Pancreas (tissue), 10 donors: ENCODE measurements around the gene CSH1. TPM values are rescaled to one million over a fixed set of nuclear protein-coding genes. Genes with fewer than 3 reads are reported as not detected.
"Not testable (repeated sequence)": the region's sequence is repeated elsewhere in the genome, so short reads cannot be mapped to it uniquely, and the experiment has no call there.

ENCODE experiments used
- ATAC-seq, 4 donors: fragments of 200-7000 bp; cut with Tn5 transposase; one replicate each; pipeline versions ENCODE4 v1.8.0 to v1.9.1; 2020; ENCODE audit warnings: mild to moderate bottlenecking in 4 of 4, moderate library complexity in 4 of 4
- DNase-seq, 6 donors: peaks; one replicate each; pipeline ENCODE4 v3.0.0-alpha.2; 2020
- FAIRE-seq: peaks from 2 replicates; lab custom pipeline; 2012; peaks lifted over from hg19 to GRCh38; lab: Jason Lieb, UNC
- H3K27ac ChIP-seq, 4 donors: fragments of 200-600 bp; sonication (generic); 1 replicate in 3 of 4; 2 replicates in 1 of 4; pipeline versions ENCODE4 v1.5.0 to v1.8.0; 2020
- H3K27me3 ChIP-seq, 4 donors: fragments of 200-600 bp; one replicate each; pipeline ENCODE4 v1.8.0; 2021
- H3K36me3 ChIP-seq, 3 donors: fragments of 200-600 bp; sonication (generic) in 1 of 3; one replicate each; pipeline versions ENCODE4 v1.5.0 to v1.8.0; 2020 to 2021
- H3K4me1 ChIP-seq, 3 donors: fragments of 200-600 bp; one replicate each; pipeline ENCODE4 v1.8.0; 2021
- H3K4me3 ChIP-seq, 4 donors: fragments of 200-600 bp; sonication (generic) in 2 of 4; one replicate each; pipeline versions ENCODE4 v1.5.0 to v1.8.0; 2020 to 2021
- H3K9me3 ChIP-seq, 4 donors: fragments of 200-600 bp; one replicate each; pipeline ENCODE4 v1.8.0; 2021
- CTCF ChIP-seq, 4 donors: fragments of 200-600 bp; sonication (generic) in 3 of 4; IDR thresholded peaks; one replicate each; pipeline versions ENCODE4 v1.5.0 to v1.8.0; 2021; ENCODE audit warnings: antibody characterized with exemption in 4 of 4
- WGBS, 2 donors: extraction: QIAGEN DNeasy Blood & Tissue Kit; methylation state at CpG; one replicate each; pipeline ENCODE4 v1.1.7; 2013; 5-methylcytosine and 5-hydroxymethylcytosine counted together
- intact Hi-C, 3 donors: fragments of 100-400 bp; cut with DNase I; formaldehyde crosslinking; loops; one replicate each; pipeline versions ENCODE4 v1.11.1 to v1.14.2; 2022
- polyA plus RNA-seq, 2 donors: library from polyadenylated mRNA; stranded (reverse); fragments of 200-250 nt; gene quantifications; one replicate each; pipeline ENCODE4 v1.2.3, GENCODE V29; 2013
- total RNA-seq, 6 donors: library from RNA; stranded (reverse); fragmentation: NEBNext Ultra II Directional in 4 of 6; extraction: Animal tissue kit (Norgen Biotek cat#: 25700) in 4 of 6; gene quantifications; one replicate each; pipeline versions ENCODE4 v1.2.1 to v1.2.4, GENCODE V29; 2021 to 2023
- donor health status: healthy with polysubstance abuse.
- donor health status: DM: no; HTN: no; CAD: no; lungs with moderate emphysema.
- donor health status: DM: no; HTN: no; CAD: no.
- donor health status: control.
- donor health status: control.
- donor health status: Bipolar disorder and iron deficiency.
- donor health status: DM: yes; HTN: yes; CAD: no.
- donor health status: DM: no; HTN: no; CAD: no.
- donor health status: DM: no; HTN: no; CAD: no.
- donor health status: DM: yes; HTN: yes; CAD: no.

CSH1 gene
- total and polyA plus RNA-seq, 8 donors = not detected

- ATAC-seq (no peak), FAIRE-seq (no peak), DNase-seq (no peak)
- Histone ChIP-seq H3K27me3 (no peaks in the 10 kb centered on the region), H3K27ac (no peak overlapping the region), H3K4me1 (no peaks in the 10 kb centered on the region), H3K9me3 (no peaks in the 10 kb centered on the region), H3K4me3 (no peak overlapping the region), H3K36me3 (no peaks in the 10 kb centered on the region)
- intact Hi-C loops = no loop called here
- no peak for TF ChIP-seq CTCF (IDR thresholded peaks at IDR 0.05)
- WGBS, 2 donors = 76 to 80% methylated on average over 12 of the region's 12 CpGs
These were observed 15.7 kb downstream of the CSH1 start for GRCh38 chr17:63880706-63881105.

DNA sequence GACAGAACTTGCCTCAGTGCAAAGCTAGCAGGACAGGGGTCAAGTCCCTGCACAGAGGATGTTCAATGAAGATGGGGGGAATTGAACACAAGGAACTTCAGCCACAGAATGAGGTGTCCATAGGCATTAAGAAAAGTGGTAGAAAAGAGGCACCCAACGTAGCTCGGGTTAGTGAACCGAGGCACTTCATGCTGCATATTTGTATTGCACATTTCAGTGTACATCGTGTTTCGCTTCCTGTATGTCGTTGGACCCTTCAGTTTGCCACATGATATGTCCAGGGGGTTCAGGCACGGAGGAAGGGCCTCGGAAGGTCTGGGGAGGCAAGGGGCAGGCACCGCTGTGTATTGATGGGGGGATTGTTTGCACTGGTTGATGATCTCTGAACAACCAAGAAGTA, 18.0 kb downstream of the CSH1 start:
- DNase-seq, ATAC-seq, FAIRE-seq, intact Hi-C loops, H3K36me3 ChIP-seq, H3K27me3 ChIP-seq, H3K9me3 ChIP-seq, H3K4me1 ChIP-seq, H3K27ac ChIP-seq, H3K4me3 ChIP-seq: not testable (repeated sequence)
- WGBS, 2 donors = 71 to 83% methylated on average over 9 of the region's 9 CpGs

GRCh38 chr17:63874693-63875092, 21.7 kb downstream of the CSH1 start:
- intact Hi-C loops, H3K4me1 ChIP-seq, H3K9me3 ChIP-seq, H3K27me3 ChIP-seq, H3K4me3 ChIP-seq, ATAC-seq, FAIRE-seq, H3K27ac ChIP-seq, DNase-seq, H3K36me3 ChIP-seq: not testable (repeated sequence)
- 82 to 86% methylated on average over 6 of the region's 6 CpGs for WGBS, 2 donors

DNA sequence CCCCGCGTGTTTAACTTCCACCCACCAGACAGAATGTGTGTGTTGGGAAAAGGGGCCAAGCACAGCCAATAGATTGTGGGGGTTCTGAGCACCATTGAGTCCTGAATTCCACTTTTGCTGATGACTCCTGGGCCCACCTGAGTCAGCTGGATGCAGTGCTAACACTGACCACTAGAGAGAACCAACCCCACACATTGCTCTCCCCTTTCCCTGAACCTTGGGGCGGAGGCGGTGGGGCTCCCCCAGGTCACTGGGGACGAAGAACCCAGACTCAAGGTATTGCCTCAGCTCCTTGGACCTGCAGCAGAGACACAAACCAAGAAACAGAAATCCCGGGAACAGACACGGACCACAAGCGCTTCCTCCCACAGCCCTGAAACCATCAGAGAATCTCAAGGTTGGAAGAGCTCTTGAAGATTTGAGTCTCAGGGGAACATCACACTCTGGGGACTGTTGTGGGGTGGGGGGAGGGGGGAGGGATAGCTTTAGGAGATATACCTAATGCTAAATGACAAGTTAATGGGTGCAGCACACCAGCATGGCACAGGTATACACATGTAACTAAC, 22.2 kb downstream of the CSH1 start:
- H3K27me3 ChIP-seq, DNase-seq, H3K36me3 ChIP-seq, FAIRE-seq, ATAC-seq, intact Hi-C loops, H3K9me3 ChIP-seq, H3K4me1 ChIP-seq, H3K27ac ChIP-seq, H3K4me3 ChIP-seq: not testable (repeated sequence)
- WGBS, 2 donors = 75% methylated on average over 6 to 7 of the region's 8 CpGs

- intact Hi-C loops, H3K4me3 ChIP-seq, H3K9me3 ChIP-seq, H3K36me3 ChIP-seq, H3K27me3 ChIP-seq, ATAC-seq, FAIRE-seq, H3K4me1 ChIP-seq, DNase-seq, H3K27ac ChIP-seq: not testable (repeated sequence)
- 67 to 80% methylated on average over 5 to 7 of the region's 7 CpGs for WGBS, 2 donors
These were observed 22.8 kb downstream of the CSH1 start, which contains the start of gene CSH2 for GRCh38 chr17:63873577-63873976. Gene CSH2 (minus strand): TSS chr17:63873677. CDS start chr17:63873614, 63 bp downstream.

DNA sequence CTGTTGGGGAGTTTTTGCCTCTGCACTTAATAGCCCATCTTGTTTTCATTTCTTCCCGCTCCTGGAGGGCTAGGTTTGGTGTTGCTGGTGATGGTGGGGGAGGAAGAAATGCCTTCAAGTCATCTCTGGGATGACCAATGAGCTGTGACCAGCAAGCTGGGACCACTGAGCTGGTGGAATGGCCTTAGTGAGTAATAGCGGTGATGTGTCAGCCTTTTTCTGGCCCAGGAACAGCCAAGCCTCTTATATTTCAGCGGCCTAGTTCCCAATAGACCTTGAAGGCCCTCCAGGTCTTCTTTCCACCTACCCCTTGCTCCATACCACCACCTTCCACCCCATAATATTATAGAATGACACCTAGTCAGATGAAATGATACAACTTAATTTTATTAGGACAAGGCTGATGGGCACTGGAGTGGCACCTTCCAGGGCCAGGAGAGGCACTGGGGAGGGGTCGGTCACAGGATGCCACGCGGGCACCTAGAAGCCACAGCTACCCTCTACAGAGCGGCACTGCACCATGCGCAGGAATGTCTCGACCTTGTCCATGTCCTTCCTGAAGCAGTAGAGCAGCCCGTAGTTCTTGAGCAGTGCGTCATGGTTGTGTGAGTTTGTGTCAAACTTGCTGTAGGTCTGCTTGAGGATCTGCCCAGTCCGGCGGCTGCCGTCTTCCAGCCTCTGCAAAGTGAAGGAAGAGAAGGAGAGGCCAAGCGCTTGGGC, 24.6 kb downstream of the CSH1 start:
- ATAC-seq, intact Hi-C loops, DNase-seq, H3K4me3 ChIP-seq, H3K4me1 ChIP-seq, FAIRE-seq, H3K27me3 ChIP-seq, H3K36me3 ChIP-seq, H3K9me3 ChIP-seq, H3K27ac ChIP-seq: not testable (repeated sequence)
- WGBS, 2 donors = 88 to 92% methylated on average over 10 to 15 of the region's 15 CpGs

- 79 to 85% methylated on average over 4 of the region's 4 CpGs for WGBS, 2 donors
- H3K27me3 ChIP-seq, H3K9me3 ChIP-seq, ATAC-seq, DNase-seq, FAIRE-seq, H3K4me3 ChIP-seq, intact Hi-C loops, H3K4me1 ChIP-seq, H3K27ac ChIP-seq, H3K36me3 ChIP-seq: not testable (repeated sequence)
These were observed 26.1 kb downstream of the CSH1 start for GRCh38 chr17:63870292-63870665.

GRCh38 chr17:63869491-63870291, 26.7 kb downstream of the CSH1 start:
- peak in 1 of 4 donors; percentile 64 for ATAC-seq
- FAIRE-seq, H3K9me3 ChIP-seq, H3K27me3 ChIP-seq, H3K4me1 ChIP-seq, DNase-seq, intact Hi-C loops, H3K4me3 ChIP-seq, H3K36me3 ChIP-seq, H3K27ac ChIP-seq: not testable (repeated sequence)
- 41 to 46% methylated on average over 9 of the region's 9 CpGs for WGBS, 2 donors

DNA sequence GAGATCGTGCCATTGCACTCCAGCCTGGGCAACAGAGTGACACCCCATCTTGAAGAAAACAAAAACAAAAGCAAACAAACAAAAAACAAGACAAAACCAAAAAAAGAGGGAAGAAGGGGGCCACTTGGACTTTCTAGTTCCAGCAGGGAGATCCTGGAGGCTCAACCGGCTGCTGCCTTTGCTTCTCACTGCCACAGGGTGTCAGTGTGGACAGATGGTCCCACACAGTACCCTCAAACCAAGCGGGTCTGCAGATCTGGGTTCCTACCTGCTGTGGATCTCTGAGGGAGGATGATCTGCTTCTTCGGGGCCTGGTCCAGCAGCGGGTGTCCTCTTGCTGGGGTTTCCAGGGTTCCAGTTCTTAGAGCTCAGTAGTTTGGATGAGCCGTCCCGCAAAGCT, 29.7 kb downstream of the CSH1 start:
- H3K27ac ChIP-seq, H3K27me3 ChIP-seq, DNase-seq, H3K4me3 ChIP-seq, FAIRE-seq, intact Hi-C loops, H3K36me3 ChIP-seq, H3K4me1 ChIP-seq, H3K9me3 ChIP-seq: not testable (repeated sequence)
- WGBS, 2 donors = 69 to 78% methylated on average over 7 of the region's 7 CpGs
- peak in 2 of 4 donors; percentile 39 to 46 for ATAC-seq
